T-helper 1 cell treated with Interleukin-12 subunit alpha and Interleukin-12 subunit beta and Interleukin-4 antibody, amounts not matched to agents 30 ng/mL and 1 ng/mL, for 36 hours (primary cell): Measurements from ENCODE around the gene EHBP1L1. TPM values are rescaled to one million over a fixed set of nuclear protein-coding genes. Genes with fewer than 3 reads are reported as not detected.

ENCODE experiments used
- intact Hi-C: fragments of 100-400 bp; cut with micrococcal nuclease; formaldehyde crosslinking; loops from one replicate; pipeline ENCODE4 v1.15.1; 2024
- total RNA-seq: library from RNA; stranded (reverse); gene quantifications from 2 replicates; pipeline ENCODE4 v1.2.3, GENCODE V29; 2022

The EHBP1L1 gene
- total RNA-seq, 1 donor from 2014 or later, result 128 TPM

- intact Hi-C loops, result no loop called here
Observed at GRCh38 chr11:65576232-65576866, 496 bp downstream of the EHBP1L1 start.

GRCh38 chr11:65576867-65577755, 1.3 kb downstream of the EHBP1L1 start:
- intact Hi-C loops, result no loop called here

- intact Hi-C loops, result no loop called here
Observed at GRCh38 chr11:65577756-65578109, 1.9 kb downstream of the EHBP1L1 start.

GRCh38 chr11:65578134-65578533, 2.3 kb downstream of the EHBP1L1 start:
- intact Hi-C loops, result no loop called here

- intact Hi-C loops, result no loop called here
Observed at GRCh38 chr11:65578667-65579066, 2.8 kb downstream of the EHBP1L1 start.

- intact Hi-C loops, result no loop called here
Observed at GRCh38 chr11:65579291-65579690, 3.4 kb downstream of the EHBP1L1 start.

- intact Hi-C loops, result no loop called here
Observed at GRCh38 chr11:65580031-65580692, 4.3 kb downstream of the EHBP1L1 start.

- intact Hi-C loops, result no loop called here
Observed at GRCh38 chr11:65580756-65581155, 4.9 kb downstream of the EHBP1L1 start.

GRCh38 chr11:65581928-65582327, 6.1 kb downstream of the EHBP1L1 start:
- intact Hi-C loops, result no loop called here

- intact Hi-C loops, result no loop called here
Observed at GRCh38 chr11:65583589-65583988, 7.7 kb downstream of the EHBP1L1 start.

- intact Hi-C loops, result no loop called here
Observed at GRCh38 chr11:65584106-65584505, 8.3 kb downstream of the EHBP1L1 start.

GRCh38 chr11:65584723-65585171, 8.9 kb downstream of the EHBP1L1 start:
- intact Hi-C loops, result no loop called here

GRCh38 chr11:65585396-65586246, 9.8 kb downstream of the EHBP1L1 start:
- intact Hi-C loops, result no loop called here

- intact Hi-C loops, result no loop called here
Observed at GRCh38 chr11:65586247-65586630, 10.4 kb downstream of the EHBP1L1 start.

GRCh38 chr11:65586676-65587075, 10.8 kb downstream of the EHBP1L1 start:
- intact Hi-C loops, result no loop called here

GRCh38 chr11:65588199-65589054, 12.6 kb downstream of the EHBP1L1 start:
- intact Hi-C loops, result loop anchor here (1.0 to 2.0 kb wide), 5 partner anchors 14 to 222 kb away; partner anchors contain the start of gene PCNX3

- intact Hi-C loops, result loop anchor here (2.0 kb wide), 1 partner anchor 223 kb away; no protein-coding TSS in a partner anchor
Observed at GRCh38 chr11:65589444-65590239, 13.8 kb downstream of the EHBP1L1 start.

- intact Hi-C loops, result no loop called here
Observed at GRCh38 chr11:65590240-65590738, 14.4 kb downstream of the EHBP1L1 start.
